MM.1S (cell line): ENCODE measurements around the gene SUMO4.

Source experiments
- EZH2 ChIP-seq: fragments of 300-600 bp; sonication (generic); optimal IDR thresholded peaks from 2 replicates; pipeline ENCODE3; 2017; ENCODE audit warnings: low read depth, mild to moderate bottlenecking, antibody characterized with exemption, low read length, mixed read lengths
- TF ChIP-seq, protein P1 (sequence below): fragments of 300-600 bp; sonication (generic); IDR thresholded peaks from 2 replicates; pipeline ENCODE4 v1.5.1; 2016; ENCODE audit warnings: antibody characterized with exemption, low read length, mixed read lengths

DNA sequence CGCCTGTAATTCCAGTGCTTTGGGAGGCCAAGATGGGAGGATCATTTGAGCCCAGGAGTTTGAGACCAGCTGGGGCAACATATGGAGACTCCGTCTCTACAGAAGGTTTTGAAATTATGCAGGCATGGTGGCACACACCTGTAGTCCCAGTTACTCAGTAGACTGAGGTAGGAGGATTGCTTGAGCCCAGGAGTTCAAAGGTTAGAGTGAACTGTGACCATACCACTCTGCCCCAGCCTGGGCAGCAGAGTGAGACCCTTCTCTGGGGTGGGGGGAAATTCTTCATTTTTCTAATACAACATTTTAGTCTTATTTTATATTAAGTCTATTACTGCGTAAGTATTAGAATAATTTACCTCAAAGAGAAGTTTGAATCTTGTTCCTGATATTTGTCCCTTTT is 20.1 kb upstream of the SUMO4 start:
- TF ChIP-seq, protein P1, sequence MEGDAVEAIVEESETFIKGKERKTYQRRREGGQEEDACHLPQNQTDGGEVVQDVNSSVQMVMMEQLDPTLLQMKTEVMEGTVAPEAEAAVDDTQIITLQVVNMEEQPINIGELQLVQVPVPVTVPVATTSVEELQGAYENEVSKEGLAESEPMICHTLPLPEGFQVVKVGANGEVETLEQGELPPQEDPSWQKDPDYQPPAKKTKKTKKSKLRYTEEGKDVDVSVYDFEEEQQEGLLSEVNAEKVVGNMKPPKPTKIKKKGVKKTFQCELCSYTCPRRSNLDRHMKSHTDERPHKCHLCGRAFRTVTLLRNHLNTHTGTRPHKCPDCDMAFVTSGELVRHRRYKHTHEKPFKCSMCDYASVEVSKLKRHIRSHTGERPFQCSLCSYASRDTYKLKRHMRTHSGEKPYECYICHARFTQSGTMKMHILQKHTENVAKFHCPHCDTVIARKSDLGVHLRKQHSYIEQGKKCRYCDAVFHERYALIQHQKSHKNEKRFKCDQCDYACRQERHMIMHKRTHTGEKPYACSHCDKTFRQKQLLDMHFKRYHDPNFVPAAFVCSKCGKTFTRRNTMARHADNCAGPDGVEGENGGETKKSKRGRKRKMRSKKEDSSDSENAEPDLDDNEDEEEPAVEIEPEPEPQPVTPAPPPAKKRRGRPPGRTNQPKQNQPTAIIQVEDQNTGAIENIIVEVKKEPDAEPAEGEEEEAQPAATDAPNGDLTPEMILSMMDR, result no peak
- TF ChIP-seq EZH2, result no peak
